HG03565 (cell line): ENCODE results near the gene LEFTY2.
A peak's percentile ranks its signal among the peaks of the same experiment; 100 is the strongest.
"Not testable (repeated sequence)": the region's sequence is repeated elsewhere in the genome, so short reads cannot be mapped to it uniquely, and the experiment has no call there.

Source experiments
- ATAC-seq: cut with Tn5 transposase; IDR thresholded peaks from one replicate; pipeline ENCODE4 v1.9.1; 2021; ENCODE audit warnings: mild to moderate bottlenecking, moderate library complexity; ENCODE audit not compliant: unreplicated experiment

LEFTY2 gene

DNA sequence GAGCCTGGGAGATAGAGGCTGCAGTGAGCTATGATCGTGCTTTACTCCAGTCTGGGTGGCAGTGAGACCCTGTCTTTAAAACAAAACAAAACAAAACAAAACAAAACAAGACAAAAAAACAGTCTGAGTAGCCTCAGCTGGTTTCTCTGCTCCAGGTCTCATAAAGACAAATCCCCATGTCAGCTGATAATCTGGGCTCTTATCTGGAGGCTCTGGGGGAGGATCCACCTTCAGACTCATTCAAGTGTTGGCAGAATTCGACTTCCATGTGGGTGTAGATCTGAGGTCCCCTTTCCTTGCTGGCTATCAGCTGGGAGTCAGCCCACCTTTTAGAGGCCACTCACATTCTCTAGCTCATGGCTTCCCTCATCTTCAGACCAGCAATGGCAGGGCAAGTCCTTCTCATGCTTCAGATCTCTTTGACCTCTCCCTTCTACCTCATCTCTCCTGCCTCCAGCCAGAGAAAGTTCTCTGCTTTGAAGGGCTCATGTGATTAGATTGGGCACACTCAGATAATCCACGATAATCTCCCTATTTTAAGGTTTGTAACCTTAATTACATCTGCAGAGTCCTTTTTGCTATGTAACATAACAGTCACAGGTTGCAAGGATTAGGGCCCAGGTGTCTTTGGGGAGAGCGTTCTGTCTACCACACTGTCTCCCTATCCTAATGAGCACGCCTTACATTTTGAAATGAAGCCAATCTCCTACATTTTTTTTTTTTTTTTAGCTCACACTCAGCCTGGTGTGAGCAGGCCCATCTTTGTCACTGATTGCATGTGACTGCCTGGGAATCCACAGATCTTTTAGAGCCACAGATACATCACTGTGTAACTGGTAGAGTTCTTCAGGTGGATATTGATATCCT, 9.5 kb downstream of the LEFTY2 start:
- ATAC-seq = no peak

DNA sequence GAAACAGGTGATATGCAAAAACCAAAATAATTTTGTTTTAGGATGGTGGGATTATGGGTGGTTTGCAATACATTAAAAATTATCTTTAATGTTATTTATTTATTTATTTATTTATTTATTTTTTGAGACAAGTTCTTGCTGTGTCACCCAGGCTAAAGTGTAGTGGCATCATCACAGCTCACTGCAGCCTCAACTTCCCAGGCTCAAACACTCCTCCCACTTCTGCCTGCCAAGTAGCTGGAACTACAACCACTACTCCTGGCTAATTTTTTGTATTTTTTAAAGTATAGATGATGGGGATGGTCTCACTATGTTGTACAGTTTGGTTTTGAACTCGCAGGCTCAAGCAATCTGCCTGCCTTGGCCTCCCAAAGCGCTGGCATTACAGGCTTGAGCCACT, 10.5 kb downstream of the LEFTY2 start:
- no peak for ATAC-seq

DNA sequence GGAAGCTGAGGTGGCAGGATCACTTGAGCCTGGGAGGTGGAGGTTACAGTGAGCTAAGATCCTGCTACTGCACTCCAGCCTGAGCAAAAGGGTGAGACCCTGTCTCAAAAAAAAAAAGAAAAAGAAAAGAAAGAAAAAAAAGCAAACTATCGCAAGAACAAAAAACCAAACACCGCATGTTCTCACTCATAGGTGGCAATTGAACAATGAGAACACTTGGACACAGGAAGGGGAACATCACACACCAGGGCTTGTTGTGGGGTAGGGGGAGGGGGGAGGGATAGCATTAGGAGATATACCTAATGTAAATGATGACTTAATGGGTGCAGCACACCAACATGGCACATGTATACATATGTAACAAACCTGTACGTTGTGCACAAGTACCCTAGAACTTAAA, 11.6 kb downstream of the LEFTY2 start:
- ATAC-seq = not testable (repeated sequence)

DNA sequence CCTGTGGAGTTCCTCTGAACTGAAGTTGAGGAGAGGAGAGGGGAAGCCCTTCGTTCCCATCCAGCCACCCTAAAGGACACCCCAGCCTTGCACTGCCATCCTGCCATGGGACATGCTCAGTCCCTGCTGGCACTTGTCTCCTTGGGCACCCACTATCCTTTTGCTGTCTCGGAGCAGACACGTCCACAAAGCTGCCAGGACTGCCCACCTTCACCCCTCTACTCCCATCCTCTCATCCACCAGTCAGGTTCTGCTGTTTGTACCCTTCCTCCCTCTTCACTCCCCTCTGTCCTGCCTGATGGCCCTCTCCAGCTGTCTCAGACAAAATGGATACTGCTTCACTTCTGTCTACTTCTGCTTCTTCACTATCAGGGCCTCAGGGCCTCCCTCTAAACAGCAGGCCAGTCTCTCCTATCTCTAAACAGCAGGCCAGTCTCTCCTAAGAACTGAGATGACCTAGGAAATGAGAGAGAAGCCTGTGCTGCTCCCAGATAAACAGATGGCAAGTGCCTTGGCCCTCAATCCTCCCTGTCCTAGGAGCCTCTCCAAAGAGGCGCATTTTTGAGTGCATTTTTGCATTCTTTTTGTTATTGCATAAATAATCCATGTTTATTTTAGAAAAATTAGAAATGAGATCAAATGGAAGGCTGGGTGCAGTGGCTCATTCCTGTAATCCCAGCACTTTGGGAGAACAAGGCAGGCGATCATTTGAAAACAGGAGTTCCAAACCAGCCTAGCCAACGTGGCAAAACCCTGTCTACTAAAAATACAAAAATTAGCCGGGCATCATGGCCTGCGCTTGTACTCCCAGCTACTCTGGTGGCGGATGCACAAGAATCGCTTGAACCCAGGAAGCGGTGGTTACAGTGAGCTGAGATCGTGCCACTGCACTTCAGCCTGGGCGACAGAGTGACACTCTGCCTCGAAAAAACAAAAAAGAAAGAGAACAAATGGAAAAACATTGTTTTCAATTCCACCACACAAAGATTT, 12.5 kb downstream of the LEFTY2 start:
- ATAC-seq = no peak

DNA sequence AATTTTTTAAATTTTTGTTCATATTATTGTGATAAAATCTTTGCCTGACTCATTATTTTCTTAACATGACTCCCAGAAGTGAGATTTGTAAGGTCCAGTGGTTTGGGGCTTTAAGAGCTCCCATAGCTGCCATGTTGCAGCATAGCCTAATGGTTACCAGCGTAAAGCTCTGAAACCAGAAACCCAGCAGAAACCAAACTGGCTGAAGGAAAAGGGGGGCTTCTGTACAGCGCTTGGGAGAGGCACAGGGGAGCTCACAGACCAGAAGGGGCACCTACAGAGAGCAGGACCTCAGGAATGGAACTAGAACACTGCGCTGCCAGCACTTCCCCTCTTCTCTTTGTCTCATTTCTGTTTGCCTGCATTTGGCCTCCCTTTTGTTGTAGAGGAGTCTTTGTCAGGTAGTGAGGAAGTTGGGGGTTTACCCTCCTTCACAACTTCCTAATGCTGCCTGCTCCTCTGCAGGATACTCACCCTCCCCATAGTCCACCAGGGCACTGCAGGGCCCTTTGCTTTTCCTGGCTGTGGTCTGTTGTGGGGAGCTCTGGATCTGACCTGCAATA, 14.4 kb downstream of the LEFTY2 start:
- ATAC-seq = no peak

DNA sequence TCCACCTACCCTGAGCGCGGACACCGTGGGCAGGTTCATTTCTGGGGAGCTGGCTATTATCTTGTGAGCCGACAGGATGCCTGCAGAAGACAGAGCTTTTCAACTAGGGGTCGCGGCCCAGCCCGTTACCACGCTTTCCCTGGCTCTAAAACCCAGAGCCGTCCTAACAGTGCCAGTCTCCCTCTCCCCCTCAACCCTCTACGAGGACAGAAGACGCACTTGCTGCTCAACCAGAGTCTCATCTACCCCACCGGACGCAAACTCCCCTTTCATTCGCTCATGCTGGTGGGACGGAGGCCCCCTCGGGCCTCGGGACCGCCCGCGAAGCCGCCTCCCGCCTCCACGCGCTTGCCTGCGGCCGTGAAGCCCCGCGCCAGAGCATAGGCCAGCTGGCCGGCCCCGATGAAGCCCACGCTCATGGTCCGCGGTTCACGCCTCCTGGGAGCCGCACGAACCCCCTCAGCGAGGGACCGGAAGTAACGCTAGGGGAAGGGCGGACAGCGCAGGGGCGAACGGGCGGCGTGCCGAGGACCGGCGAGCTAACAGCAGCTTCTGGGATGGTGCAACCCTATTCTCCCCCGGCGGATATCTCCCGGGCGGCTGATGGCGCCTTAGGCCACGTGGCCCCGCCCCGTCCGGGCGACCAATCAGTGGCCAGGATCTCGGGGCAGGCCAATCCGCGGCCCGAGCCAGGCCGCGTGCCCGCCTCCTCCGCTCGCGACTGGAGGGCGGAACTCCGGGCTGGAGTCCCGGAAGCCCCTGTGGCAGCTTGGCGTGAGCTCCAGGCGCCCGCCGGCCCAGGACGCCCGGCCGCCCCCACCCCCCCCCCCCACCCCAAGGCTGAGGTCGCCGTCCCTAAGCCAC, 17.1 kb downstream of the LEFTY2 start, which contains the start of gene PYCR2:
Gene PYCR2, minus strand, starts transcription at position 559 of the 864 bp plus-strand sequence. Its CDS starts 140 bp downstream, at position 419.
- ATAC-seq = peak; percentile 97

DNA sequence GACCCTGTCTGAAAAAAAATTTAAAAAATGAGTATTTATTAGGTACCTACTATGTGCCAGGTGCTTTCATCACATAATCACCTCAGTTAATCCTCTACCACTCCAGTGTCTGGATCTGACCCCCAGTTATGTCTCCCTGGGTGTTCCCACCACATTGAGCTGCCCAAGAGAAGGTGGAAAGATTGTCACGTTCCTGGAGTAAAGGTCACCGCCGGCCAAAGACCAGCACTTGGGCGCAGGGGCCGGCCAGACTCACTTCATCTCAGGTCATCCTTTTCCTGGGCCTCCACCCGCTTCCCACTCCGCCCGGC, 17.7 kb downstream of the LEFTY2 start:
- ATAC-seq = no peak

DNA sequence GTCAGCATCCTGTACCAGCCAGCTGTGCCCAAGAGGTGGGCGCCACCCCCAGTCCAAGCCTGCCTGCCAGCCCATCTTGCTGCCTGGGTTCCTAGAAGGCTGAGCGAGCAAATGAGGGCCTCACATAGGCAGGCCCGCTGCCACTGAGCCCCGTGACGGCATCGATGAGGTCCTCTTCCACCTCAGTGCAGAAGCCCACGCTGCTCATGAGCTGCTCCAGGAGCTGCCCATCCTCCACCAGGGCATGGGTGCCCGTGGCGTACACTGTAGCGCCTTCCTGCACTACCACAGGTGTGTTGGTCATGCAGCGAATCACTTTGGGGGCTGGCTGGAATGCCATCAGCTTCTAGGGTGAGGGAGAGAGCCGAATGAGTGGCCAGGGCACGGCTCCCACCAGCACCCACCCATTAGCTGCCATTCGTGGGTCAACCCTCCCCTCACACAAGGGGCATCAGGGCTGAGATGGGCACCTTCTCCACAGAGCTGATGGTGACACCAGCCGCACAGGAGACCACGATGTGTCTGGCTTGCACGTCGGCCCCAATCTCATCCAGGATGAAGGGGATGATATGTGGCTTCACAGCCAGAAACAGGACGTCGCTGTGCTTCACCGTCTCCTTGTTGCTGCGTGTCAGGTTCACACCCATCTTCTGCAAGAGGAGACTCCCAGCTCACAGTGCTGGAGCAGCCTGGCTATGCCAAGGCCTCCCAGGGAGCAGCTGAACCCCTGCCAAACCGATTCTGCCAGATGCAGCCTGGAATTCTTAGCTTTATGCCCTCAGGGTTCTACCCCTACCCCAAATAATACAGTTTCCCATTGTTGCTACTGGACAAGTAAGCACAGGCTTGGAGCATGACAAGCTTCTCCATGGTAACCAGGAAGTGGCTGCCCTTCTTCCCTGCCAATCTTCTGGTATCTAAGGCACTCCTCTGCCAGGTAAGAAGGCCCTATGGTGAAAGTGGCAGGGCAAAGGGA, 19.0 kb downstream of the LEFTY2 start:
- no peak for ATAC-seq

DNA sequence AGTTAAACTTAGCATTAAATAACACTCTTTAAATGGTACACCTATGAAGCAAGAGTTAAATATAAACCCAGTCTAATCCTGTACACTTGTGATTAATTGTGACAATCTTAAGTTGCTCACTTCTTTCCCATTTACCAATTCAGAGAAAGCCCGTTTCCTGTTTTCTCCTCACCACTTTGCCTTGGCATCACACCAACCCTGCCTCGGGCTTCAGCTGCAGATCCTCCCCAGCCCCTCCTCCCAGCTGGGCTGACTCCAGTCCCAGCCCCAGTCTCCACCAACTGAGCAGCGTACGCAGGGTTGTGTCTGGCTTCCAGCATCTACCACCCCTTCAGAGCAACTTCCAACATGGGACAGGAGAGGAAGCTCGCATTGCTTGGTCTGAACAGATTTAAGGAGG, 21.1 kb downstream of the LEFTY2 start:
- ATAC-seq = no peak

DNA sequence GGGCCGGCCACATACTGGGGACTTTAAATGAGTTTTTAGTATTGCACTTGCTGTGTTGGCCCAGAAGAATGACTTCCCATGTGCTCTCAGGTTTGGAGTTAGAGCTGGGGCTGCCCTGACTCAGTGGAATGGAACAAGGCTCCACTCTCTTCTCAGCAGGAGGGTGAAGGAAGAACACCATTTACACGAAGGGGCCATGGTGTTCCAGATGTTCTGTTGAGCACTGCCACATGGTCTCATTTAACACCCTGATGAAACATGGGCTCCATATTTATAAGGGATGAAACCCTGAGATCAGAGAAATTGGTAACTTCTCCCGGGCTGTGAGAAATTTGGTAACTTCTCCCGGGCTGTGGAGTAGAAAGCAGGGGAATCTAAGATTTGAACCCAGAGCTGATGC, 22.7 kb downstream of the LEFTY2 start:
- no peak for ATAC-seq

DNA sequence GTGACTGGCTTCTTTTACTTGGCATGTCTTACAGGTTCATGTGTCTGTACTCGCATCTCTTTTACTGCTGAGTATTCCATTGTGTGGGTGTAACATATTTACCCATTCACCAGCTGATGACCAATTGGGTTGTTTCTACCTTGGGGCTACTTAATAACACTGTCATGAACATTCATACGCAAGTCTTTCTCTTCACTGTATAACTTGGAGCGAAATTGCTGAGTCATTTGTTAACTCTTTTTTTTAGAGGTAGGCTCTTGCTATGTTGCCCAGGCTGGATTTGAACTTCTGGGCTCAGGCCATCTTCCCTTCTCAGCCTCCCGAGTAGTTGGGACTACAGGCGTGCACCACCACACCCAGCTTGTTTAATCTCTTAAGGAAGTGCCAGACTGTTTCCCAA, 23.5 kb downstream of the LEFTY2 start:
- no peak for ATAC-seq

DNA sequence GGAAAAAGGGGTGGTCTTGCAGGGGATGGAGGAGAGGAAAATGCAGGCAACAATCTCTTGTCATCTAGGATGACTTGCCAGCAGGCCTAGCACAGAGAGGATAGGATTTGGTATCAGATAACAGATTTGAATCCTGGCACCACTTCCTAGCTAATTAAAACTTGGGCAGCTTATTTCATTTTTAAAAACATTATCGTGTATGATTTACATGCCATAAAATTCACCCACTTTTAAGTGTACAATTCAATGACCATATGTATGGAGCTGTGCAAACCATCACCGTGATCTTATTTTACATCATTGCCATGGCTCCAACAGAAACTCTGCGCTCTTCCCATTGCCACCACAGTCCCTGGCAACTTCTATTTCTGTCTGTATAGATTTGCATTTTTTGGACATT, 23.9 kb downstream of the LEFTY2 start:
- no peak for ATAC-seq

DNA sequence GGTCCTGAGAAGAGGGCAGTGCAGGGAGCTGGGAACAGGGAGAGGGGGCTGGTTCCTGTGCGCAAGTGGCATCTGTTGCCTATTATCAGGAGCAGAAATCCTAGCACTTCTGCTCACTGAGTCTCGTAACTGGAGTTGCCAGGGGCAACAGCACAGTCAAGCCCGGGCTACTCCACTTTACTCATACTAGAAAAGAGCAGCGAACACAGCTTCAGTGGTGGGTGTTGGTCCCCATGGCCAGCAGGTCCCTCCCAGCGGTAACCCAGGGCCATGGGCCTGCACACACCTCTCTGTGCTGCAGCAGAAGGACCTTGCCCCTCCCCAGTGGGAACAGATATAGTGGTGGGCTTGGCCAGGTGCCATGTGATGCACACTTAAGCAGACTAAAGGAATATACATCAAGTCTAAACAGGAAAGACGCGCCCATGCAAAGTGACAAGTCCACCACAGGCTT, 25.5 kb downstream of the LEFTY2 start:
- ATAC-seq = no peak

DNA sequence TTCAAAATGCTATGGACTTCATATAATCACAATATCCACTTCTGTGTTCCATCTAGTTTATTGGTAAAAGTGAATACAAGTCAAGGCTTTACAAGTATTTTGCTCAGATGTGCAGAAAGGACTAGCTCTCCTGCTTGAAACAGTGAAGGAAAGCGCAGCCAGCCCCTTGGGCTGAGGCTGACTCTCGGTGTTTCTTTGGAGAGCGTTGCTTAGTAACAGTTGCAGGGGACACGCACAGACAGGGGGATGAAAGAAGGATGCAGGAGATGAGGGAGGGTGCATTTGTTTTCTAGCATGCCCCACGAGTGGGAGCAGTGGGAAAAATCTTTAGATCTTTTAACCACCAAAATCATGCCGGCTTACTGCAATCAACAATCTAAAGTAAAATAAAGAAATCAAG, 26.1 kb downstream of the LEFTY2 start:
- ATAC-seq = no peak

DNA sequence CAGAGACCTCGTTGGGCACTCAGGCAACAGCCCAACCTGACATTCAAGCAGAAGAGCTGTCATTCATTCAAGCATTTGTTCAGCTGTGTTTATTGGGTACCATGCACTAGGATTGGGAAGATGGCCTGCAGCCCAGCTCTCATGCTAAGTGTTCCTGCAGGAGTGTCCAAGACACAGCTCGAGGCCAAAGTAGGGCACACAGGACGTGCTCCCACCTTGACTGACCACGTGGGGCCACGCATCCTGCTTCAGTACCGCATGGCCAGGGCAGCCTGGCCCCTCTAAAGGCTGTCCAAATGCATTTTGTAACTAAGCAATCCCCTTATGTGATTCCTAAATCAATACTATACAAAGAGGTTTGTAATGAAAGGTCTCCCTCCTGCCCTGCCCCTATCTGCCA, 26.6 kb downstream of the LEFTY2 start:
- no peak for ATAC-seq

DNA sequence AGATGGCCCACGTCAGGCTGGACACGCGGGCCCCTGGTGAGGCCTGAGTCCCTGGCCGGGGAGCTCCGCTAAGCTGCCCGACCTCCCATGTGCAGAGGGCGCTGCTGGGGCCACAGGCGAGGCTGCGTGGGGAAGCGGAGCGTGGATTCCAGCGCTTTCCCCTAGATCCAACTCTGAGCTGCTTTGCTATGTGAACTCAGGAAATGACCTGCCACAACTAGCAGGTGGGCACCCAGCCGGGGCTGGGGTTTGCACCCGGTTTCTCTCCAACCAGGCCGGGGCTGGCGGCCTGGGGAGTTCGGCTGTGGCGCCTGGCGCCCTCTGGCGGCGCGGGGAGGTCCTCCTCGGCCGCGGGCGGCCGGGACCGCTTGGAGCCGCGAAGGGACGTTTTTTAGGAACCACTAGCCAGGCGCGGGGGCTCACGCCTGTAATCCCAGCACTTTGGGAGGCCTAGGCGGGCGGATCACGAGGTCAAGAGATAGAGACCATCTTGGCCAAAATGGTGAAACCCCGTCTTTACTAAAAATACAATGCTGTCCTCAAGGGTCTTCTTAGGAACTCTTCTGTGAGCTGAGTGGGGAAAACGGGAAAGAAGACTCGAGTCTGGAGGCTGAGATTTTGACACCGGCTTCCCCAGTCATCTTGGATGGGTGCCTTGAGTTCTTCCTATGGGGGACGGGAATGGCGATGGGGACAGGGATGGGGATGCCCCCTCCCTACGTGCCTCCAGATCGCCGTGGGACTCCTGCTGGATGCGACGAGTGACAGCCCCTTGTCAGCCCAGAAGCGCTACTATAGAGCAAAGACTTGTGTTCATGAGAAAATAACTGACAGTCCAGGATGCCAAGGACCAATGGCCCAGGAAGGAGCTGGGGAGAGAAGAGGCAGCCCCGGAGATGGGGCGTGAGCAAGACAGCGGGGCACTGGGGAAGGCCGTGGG, 29.6 kb downstream of the LEFTY2 start:
- peak; percentile 42 for ATAC-seq

DNA sequence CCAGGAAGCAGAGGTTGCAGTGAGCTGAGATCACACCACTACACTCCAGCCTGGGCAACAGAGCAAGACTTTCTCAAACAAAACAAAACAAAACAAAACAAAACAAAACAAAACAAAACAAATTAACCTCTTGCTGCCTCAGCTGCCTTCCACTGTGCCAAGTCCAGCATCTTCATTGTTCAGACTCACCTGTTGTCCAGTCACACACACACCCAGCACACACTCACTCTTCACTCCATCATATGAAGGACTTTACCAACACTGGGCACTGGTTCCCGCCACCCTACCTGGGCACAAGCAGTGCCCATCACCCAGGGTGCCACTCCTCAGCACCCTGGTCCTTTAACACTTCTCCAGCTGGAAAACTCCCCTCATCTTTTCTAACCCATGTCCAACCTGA, 31.5 kb downstream of the LEFTY2 start:
- no peak for ATAC-seq

DNA sequence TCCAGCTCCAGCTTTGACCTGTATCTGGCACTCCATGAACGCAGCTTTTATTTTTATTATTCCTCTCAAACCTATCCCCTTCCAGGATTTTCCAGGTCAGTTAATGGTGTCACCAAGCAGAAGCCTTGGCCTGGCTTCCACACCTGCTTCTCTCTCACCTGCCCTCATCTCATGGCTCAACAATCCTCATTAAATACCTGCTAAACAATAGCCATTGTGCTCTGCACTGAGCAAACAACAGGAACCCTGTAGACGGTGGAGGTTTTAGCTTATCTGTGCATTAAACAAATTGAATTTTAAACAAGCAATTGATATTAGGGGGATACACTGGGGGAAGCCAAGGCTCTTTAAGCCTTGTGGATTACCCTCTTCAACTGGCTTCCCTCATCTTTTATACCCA, 32.2 kb downstream of the LEFTY2 start:
- ATAC-seq = no peak
